Sigmoid colon (tissue), 7 donors: ENCODE measurements around the gene C17orf113. TPM values are rescaled to one million over a fixed set of nuclear protein-coding genes. Genes with fewer than 3 reads are reported as not detected.

Experiments used
- DNase-seq: peaks from one replicate; pipeline ENCODE4 v3.0.0-alpha.2; 2019
- H3K27ac ChIP-seq, 4 donors: fragments of 200-600 bp; sonication (generic); one replicate each; pipeline ENCODE4 v1.5.1; 2016 to 2019; ENCODE audit warnings: mild to moderate bottlenecking in 1 of 4
- H3K27me3 ChIP-seq, 3 donors: fragments of 200-600 bp; sonication (generic); one replicate each; pipeline ENCODE4 v1.5.1; 2019; ENCODE audit warnings: mild to moderate bottlenecking in 1 of 3
- H3K36me3 ChIP-seq, 4 donors: fragments of 200-600 bp; sonication (generic); one replicate each; pipeline ENCODE4 v1.5.1; 2016 to 2019
- H3K4me1 ChIP-seq, 4 donors: fragments of 200-600 bp; sonication (generic); one replicate each; pipeline ENCODE4 v1.5.1; 2017 to 2019
- H3K4me3 ChIP-seq, 4 donors: fragments of 200-600 bp; sonication (generic); one replicate each; pipeline ENCODE4 v1.5.1; 2017 to 2019; ENCODE audit warnings: mild to moderate bottlenecking in 2 of 4, moderate library complexity in 1 of 4
- H3K9me3 ChIP-seq, 4 donors: fragments of 200-600 bp in 3 of 4; sonication (generic) in 3 of 4; one replicate each; pipeline versions ENCODE4 v1.5.1 to v1.6.1; 2013 to 2019
- CTCF ChIP-seq, 4 experiments: fragments of 450-650 bp in 3 of 4; fragments of 200-600 bp in 1 of 4; IDR thresholded peaks; one replicate each; pipeline ENCODE4 v1.5.1; 2016 to 2019; ENCODE audit warnings: antibody characterized with exemption in 4 of 4, mild to moderate bottlenecking in 3 of 4, moderate library complexity in 2 of 4
- EP300 ChIP-seq, 4 donors: sonication (generic); formaldehyde crosslinking; IDR thresholded peaks; one replicate each; pipeline ENCODE4 v1.6.1; 2017; ENCODE audit warnings: antibody characterized with exemption in 4 of 4
- POLR2A ChIP-seq, 2 donors: fragments of 450-650 bp; IDR thresholded peaks; one replicate each; pipeline ENCODE4 v1.6.1; 2016; ENCODE audit warnings: antibody characterized with exemption in 2 of 2, mild to moderate bottlenecking in 2 of 2, moderate library complexity in 2 of 2
- POLR2AphosphoS5 ChIP-seq, 4 donors: sonication (generic); formaldehyde crosslinking; IDR thresholded peaks; one replicate each; pipeline ENCODE4 v1.6.1; 2017; ENCODE audit warnings: antibody characterized with exemption in 4 of 4
- WGBS, 2 donors: extraction: QIAGEN DNeasy Blood & Tissue Kit; methylation state at CpG; one replicate each; pipeline ENCODE4 v1.1.7; 2013; 5-methylcytosine and 5-hydroxymethylcytosine counted together
- intact Hi-C: fragments of 100-400 bp; cut with DNase I; formaldehyde crosslinking; loops from one replicate; pipeline ENCODE4 v1.15.1; 2023
- polyA plus RNA-seq, 3 donors: library from polyadenylated mRNA; stranded (reverse); fragments of 200-250 nt; gene quantifications; one replicate each; pipeline ENCODE4 v1.2.3, GENCODE V29; 2013
- total RNA-seq, 4 donors: library from RNA; depleted of rRNA; stranded (reverse); fragments of >200 nt; gene quantifications; one replicate each; pipeline ENCODE4 v1.1.0, GENCODE V29; 2016
- donor health status: healthy with polysubstance abuse.
- donor health status: Bipolar disorder and iron deficiency.
- donor health status: healthy.

Gene C17orf113
- total and polyA plus RNA-seq, 7 donors = 0.23 to 0.71 (median 0.49) TPM

GRCh38 chr17:42039794-42040763 lies 10.3 kb downstream of the C17orf113 start:
- intact Hi-C loops = no loop called here
- no peak for TF ChIP-seq POLR2A (IDR thresholded peaks at IDR 0.05)
- TF ChIP-seq EP300 (IDR thresholded peaks at IDR 0.05) = no peak
- no peak for TF ChIP-seq POLR2AphosphoS5 (IDR thresholded peaks at IDR 0.05)
- TF ChIP-seq CTCF (IDR thresholded peaks at IDR 0.05) = no peak
- Histone ChIP-seq H3K36me3 (no peaks in the 10 kb centered on the region), H3K27me3 (peaks cover 7 to 32% (median 19%) of the 10 kb centered on the region in 3 donors), H3K4me1 (peaks cover 0 to 9% (median 3%) of the 10 kb centered on the region in 4 donors), H3K27ac (no peak overlapping the region), H3K4me3 (peak overlapping the region in 3 of 4 donors; percentile 16 to 30 (median 21)), H3K9me3 (no peaks in the 10 kb centered on the region)
- DNase-seq = no peak
- WGBS, 2 donors = 48 to 52% methylated on average over 77 of the region's 77 CpGs

GRCh38 chr17:42038221-42038973 lies 12.0 kb downstream of the C17orf113 start:
- H3K27me3 ChIP-seq = peaks cover 7 to 32% (median 19%) of the 10 kb centered on the region in 3 donors
- no peaks in the 10 kb centered on the region for H3K36me3 ChIP-seq
- H3K4me3 ChIP-seq = no peak overlapping the region
- no peaks in the 10 kb centered on the region for H3K9me3 ChIP-seq
- intact Hi-C loops = no loop called here
- no peak for DNase-seq
- no peak for TF ChIP-seq EP300 (IDR thresholded peaks at IDR 0.05)
- no peak for TF ChIP-seq POLR2A (IDR thresholded peaks at IDR 0.05)
- no peak for TF ChIP-seq CTCF (IDR thresholded peaks at IDR 0.05)
- no peak for TF ChIP-seq POLR2AphosphoS5 (IDR thresholded peaks at IDR 0.05)
- H3K4me1 ChIP-seq = peaks cover 0 to 9% (median 3%) of the 10 kb centered on the region in 4 donors
- WGBS, 2 donors = 76 to 85% methylated on average over 5 of the region's 5 CpGs
- H3K27ac ChIP-seq = no peak overlapping the region

- intact Hi-C loops = no loop called here
- WGBS, 2 donors = 38 to 49% methylated on average over 6 of the region's 6 CpGs
- Histone ChIP-seq H3K9me3 (no peaks in the 10 kb centered on the region), H3K36me3 (no peaks in the 10 kb centered on the region), H3K27me3 (peaks cover 0 to 28% (median 20%) of the 10 kb centered on the region in 3 donors), H3K27ac (no peak overlapping the region), H3K4me3 (no peak overlapping the region), H3K4me1 (no peaks in the 10 kb centered on the region)
- no peak for DNase-seq
- TF ChIP-seq CTCF (IDR thresholded peaks at IDR 0.05) (no peak), EP300 (IDR thresholded peaks at IDR 0.05) (no peak), POLR2A (IDR thresholded peaks at IDR 0.05) (no peak), POLR2AphosphoS5 (IDR thresholded peaks at IDR 0.05) (no peak)
Measured at GRCh38 chr17:42034059-42034458, 16.3 kb downstream of the C17orf113 start.

- Histone ChIP-seq H3K36me3 (no peaks in the 10 kb centered on the region), H3K9me3 (no peaks in the 10 kb centered on the region), H3K27ac (no peak overlapping the region), H3K27me3 (peaks cover 0 to 41% (median 21%) of the 10 kb centered on the region in 3 donors), H3K4me1 (no peaks in the 10 kb centered on the region), H3K4me3 (no peak overlapping the region)
- no peak for TF ChIP-seq EP300 (IDR thresholded peaks at IDR 0.05)
- no peak for TF ChIP-seq CTCF (IDR thresholded peaks at IDR 0.05)
- no peak for TF ChIP-seq POLR2AphosphoS5 (IDR thresholded peaks at IDR 0.05)
- no peak for TF ChIP-seq POLR2A (IDR thresholded peaks at IDR 0.05)
- no peak for DNase-seq
- 81 to 84% methylated on average over 6 of the region's 6 CpGs for WGBS, 2 donors
- intact Hi-C loops = no loop called here
Measured at GRCh38 chr17:42031584-42031983, 18.8 kb downstream of the C17orf113 start.
